CD4-positive, alpha-beta T cell treated with Interleukin-15 for 4 hours (primary cell): ENCODE results near the gene MYH10.

Experiments used
- DNase-seq: peaks from one replicate; pipeline ENCODE4 v3.0.0-alpha.2; 2020; ENCODE audit warnings: low spot score

The MYH10 gene

DNA sequence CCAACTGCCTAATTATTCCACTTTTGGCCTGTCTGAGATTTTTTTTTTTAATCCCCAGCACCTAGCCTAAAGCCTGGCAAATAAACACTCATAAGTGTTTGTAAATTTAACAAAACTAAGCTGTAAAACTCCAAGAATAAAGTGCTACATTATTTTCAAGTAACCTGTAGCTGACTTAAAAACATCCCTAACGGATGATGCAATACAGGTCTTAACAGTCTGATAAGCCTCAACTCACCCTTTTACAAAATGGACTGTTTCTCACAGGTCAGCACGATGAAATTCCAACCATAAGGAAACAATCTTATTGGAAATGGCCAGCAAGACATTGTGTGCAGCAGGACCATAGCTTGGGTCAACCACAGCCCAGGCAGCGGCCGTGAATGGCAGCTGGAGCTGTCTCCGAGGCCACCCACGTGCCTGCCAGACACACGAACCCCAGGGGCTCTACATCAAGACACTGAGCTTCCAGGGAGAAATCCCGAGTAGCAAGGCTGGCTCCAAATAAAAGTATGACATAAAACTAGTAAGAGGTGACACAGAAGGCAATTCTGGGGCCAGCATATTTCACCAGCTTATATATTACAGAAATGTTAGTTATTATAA is 135.9 kb downstream of the MYH10 start:
- no peak for DNase-seq

DNA sequence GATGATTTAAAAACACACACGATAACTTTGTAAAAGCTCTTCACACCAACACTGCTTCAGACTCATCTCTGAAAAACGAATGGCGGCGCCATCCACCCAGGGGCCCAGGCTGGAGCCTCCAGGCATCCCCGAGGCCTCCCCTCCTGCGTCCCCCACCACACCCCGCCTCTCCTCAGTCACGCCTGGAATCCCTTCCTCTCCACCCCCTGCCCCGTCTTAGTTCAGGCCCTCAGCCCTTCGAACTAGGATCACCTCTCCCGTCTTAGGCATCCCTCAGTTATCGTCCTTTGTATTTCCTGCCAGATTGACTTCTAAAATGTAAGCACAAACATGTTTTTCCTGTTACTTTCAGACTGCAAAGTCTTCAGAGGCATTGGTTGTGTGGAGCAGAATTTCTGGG is 136.5 kb downstream of the MYH10 start:
- no peak for DNase-seq

DNA sequence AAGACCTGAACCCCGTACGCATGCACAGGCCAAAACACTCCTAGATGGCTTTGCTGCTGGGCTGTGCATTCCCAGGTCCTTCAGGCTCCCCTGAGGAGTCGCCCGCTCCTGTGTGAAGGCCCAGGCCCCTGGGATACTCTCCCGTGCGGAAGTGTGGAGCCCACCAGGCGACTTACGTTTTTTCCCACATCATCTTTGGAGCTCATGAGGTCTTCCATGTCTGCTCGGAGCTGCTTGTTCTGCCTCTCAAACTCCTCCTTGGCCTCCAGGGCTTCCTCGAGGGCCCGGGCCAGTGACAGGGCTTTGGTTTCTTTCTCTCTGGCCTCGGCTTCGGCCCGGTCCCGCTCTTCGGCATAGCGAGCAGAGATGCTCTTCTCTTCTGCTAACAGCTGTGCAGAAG is 138.4 kb downstream of the MYH10 start:
- no peak for DNase-seq

DNA sequence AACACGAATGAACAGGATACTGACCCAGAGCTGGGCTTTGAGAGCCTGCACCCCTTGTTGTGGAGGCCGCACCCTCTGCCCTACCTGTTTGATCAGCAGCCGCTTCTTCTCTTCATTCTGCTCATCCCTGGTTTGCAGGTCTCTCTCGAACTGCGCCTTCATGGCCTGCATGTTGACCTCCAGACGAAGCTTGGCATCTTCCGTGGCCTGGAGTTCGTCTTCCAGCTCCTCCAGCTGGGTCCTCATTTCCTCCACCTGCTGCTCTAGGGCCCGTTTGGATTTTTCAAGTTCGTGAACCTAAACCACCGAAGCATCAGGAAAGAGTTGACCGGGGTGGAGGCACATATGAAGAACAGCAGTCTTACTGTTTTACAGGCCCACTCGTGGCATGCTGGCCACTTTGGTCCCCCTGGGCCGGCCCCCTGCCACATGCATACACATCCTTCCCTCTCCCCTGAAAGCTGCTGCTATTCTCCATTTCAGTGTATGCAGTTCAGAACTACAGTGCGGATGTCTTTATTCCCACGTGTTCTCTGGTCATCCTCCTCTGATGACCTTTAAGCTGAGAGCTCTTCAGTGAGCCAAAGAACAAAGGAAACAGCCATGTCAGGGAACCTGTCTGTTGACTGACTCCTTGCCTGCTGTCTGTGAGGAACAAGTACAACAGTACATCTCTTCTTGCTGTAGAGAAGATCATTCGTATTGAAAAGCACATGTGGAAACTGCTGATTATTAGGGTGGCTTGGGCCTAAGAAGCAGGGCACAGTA is 140.1 kb downstream of the MYH10 start:
- no peak for DNase-seq

DNA sequence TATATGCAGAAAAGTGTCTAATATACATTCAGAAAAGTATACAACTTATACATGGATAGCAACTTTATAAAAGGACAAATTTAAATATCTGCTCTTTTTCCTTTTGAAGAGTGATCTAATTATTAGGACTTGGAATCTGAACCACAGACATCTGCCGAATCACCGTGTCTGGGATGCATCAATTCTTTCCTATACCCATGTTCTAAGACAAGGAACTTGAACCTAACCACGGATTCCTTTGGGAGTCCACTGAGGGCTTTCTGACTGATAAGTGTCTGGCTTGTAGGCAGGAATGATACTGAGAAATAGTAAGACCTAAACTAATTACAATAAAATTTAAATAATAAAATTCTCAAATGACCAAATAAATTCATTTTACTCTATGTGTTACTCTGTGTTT is 140.7 kb downstream of the MYH10 start:
- no peak for DNase-seq

DNA sequence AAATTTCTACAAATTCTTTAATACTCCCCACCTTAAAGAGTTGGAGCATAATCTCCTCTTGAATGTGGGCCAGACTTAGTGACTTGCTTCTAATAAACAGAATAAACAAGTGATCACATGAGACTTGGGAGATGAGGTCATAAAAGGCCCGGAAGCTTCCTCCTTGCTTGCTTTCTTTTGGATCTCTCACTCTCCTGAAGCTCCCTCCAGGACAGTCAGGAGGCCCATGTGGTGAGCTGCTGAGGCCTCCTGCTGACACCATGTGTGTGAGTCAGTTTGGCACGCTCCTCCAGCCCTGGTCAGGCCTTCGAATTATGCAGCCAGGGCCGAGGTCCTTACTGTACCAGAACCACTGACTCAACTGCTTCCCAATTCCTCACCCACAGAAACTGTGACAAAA is 141.6 kb downstream of the MYH10 start:
- no peak for DNase-seq

DNA sequence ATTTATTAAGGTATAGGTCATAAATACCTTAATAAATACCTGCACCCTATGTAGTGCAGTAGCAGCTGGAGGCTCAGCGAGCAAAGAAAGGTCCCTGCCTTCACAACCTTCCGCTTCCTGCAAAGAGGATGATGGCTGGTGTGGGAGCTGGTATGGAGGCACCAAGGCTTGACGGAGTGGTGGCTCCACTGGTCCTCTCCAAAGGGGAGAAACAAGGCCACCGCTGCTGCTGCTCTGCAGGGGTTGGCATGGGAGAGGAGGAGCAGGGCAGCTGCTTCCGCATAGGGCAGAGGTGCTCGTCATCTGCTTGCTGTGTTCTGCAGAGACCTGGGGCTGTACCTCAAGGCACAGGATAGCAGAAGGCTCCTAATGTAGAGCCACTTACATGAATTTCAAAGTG is 142.0 kb downstream of the MYH10 start:
- no peak for DNase-seq

DNA sequence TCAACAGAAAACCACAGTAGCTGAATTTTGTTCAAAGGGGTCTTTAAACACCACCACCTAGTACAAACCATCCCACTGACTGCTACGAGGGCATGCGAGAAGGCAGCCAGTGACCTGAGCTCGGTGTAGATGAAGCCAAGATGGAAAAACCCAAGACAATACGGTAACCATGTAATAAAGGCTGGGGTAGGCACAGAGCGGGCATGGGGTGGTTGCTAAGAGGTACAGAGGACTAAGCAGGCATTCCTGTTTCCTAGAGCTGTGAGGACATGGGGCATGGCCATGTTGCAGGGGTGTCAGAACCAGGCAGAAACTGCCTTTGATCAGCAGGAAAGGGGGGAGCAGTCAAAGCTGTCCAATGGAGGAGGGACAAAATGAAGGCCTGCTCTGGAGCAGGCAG is 142.8 kb downstream of the MYH10 start:
- DNase-seq: no peak

DNA sequence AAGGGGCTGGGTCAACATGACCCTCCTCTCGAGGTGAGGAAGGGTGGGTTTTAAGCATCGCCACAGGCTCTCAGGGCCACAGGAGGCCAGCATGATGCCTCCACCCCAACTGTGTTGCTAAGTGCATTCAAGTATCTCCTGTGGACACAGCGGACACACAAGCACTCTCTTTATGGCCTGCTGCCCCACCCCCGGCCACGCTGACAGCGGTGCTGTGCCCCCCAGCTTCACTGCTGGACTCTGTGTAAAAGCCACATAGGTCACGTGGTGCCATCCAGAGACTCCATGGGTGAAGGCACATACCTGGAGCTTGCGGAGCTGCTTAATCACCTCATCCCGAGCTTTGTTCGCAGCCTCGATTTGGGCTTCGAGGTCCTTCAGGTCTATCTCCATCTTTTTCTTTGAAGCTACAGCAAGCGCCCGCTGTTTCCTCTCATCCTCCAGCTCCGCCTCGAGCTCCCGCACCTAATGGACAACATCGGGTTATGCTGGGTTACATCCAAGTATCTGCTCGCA is 143.3 kb downstream of the MYH10 start:
- DNase-seq: no peak

DNA sequence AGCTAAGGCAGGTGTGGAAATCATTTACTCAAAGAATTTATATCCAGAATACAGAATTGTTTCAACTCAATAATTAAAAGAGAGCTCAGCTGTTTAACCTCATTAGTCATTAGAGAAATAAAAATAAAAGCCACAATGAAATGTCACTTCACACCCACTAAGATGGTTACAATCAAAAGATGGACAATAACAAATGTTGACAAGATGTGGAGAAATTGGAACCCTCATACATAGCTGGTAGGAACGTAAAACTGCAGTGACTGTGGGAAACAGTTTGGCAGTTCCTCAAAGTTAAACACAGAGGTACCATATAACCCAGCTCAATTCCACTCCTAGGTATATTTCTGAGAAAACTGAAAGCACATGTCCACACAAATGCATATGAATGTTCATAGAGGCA is 145.0 kb downstream of the MYH10 start:
- no peak for DNase-seq

DNA sequence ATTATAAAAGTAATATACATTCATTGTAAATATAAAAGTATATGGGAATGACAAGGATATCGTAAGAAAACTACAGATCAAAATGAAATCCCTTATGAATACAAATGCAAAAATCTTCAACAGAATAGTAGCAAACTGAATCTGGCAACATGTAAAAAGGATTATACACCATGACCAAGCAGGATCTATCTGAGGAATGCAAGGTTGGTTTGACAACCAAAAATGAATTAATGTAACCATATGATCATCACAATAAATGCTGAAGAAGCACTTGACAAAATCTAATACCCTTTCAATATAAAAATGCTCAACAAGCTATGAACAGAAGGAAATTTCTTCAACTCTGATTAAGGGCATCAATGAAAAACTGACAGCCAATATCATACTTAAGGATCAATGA is 146.1 kb downstream of the MYH10 start:
- no peak for DNase-seq

DNA sequence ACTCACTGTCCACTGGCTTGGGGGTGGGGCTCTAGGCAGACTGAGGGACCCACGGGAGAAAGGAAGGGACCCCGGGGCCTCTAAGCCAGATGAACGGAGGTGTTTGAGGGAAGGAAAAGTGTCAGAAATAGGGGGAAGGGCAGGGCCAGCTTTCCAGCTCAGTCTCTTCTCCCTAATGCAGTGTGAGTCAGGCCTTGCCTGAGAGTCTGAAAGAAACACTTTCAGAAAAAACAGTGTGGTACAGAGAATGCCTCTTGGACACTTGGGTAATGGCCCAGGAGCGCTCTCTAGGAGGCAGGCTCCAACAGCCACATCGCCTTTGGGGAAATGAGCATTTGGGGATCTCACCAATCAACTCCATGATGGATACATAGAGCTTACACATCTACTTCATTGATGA is 148.0 kb downstream of the MYH10 start:
- no peak for DNase-seq

DNA sequence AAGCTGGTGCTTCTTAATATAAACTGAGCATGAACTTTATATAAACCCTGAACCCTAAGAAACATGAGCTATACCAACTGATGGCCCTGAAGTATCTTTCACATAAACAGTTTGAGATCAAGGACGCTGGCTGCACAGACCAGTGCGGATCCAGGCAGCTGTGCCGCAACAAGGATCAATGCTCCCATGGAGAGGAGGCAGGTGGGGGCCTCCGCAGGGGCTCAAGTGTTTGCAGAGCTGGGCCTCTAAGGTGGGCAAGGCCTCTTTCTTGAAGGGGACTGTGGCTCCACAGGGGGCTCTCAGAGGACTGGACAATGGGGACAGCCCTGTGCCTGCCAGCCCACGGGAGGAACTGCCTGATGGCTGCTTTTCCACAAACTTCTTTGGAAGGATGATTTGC is 148.8 kb downstream of the MYH10 start:
- no peak for DNase-seq

DNA sequence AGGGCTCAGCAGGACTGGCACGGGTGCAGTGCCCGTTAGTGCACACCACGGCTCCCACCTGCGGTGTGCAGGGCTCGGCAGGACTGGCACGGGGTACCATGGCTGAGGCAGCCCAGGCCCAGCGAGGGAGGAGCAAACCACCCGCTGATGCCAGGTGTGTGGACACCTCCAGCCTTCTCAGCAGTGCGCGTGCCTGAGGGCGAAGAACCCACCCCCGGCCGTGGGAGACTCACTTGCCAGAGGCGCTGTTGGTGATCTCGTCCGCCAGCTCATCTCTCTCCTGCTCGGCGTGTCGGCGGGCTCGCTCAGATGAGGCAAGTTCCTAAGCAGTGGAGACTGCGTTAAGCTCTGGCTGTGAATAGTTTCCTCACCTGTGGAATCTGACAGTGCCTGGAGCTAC is 149.4 kb downstream of the MYH10 start:
- DNase-seq: no peak

DNA sequence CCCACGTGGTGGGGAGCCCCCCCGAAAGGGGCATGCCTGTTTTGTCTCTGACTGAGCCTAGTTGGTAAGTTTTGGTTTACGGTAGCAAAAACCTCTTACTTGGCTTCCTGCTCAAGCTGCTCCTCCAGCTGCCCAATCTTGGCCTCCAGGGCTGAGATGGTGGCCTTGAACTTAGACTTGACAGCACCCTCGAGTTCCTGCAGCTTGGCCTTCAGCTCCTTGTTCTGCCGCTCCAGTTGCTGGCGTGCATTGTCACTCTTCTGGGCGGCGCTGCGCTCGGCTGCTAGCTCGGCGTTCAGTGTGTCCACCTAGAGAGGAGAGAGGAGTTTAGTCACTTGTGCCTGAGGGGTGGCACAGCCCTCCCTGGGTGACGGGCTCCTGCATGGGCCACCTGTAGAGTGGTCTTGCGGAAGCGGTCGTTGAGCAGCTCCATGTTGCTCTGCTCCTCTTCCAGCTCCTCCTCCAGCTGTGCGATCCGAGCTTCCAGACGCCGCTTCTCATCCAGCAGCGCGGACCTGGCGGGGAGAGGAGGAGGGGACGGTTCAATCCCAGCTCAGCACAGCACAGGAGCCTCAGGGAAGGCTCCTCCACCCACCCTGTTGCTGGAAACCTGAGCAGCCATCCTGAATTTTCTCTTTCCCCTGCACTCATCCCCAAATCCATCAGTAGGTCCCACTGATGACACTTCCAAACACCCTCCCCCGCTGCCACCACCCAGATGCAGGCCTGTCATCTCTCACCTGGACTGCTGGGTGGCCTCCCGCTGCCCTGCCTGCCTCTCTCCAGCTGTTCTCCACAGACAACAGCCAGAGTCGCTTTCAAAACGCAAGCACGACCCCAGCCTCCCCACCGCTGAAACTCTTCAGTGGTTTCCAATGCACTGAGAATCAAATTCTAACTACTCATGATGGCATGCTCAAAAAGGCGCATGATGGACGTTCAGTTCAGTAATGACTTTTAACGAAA is 150.2 kb downstream of the MYH10 start:
- no peak for DNase-seq

DNA sequence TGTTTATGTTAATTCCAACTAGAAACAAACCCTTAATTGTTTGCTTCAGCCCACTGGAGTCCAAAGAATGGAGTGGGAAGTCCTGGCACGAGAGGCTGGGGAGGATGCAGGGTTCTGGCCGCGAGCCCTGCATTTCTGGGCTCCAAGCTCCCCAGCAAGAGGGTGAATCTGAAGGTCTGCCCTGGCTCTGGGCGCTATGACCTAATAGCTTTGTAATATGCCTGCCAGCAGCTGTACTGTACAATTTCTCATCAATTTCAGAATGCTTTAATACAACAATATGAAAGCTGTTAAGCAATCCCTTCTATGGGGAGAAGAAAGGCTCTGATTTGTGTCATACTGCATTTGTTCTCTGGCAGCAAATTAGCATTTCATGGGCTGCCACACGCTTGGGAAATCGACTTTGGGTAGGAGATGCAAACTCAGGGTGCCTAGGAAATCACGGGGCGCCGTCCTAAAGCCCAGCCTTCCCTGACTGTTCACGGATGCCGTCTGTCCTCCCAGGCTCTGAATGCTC is 151.0 kb downstream of the MYH10 start:
- no peak for DNase-seq

DNA sequence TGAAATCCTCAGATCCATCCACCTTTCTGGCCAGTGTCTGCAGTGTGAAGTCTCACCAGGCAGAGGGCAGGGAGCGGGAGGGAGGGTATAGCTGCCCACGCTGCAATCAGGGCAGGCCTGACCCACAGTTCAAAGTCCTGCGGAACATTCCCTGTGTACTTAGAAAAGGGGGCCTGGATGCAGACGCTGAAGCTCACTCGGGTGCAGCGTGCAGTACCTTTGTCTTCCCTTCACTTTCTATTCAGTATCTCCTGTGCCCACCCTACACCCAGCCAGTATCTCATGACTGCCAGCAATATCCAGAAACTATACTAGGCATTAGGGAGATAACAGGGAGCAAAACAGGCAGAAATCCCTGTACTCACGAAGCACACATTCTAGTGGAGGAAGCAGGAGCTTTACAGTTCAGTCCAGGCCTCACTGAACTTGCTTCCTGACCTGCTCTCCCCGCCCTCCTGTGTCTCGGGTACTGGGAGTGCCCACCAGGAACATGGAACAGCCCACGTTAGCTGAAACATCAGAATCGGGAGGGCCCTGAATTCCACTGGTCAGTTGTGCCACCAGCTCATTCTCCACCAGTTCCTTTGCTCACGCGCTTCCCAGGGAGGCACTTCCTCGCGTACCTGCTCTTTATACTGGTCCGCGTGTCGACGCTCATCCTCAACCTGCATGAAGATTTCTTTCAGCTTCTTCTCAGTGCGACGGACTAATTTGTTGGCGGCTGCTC is 152.6 kb downstream of the MYH10 start:
- DNase-seq: no peak

DNA sequence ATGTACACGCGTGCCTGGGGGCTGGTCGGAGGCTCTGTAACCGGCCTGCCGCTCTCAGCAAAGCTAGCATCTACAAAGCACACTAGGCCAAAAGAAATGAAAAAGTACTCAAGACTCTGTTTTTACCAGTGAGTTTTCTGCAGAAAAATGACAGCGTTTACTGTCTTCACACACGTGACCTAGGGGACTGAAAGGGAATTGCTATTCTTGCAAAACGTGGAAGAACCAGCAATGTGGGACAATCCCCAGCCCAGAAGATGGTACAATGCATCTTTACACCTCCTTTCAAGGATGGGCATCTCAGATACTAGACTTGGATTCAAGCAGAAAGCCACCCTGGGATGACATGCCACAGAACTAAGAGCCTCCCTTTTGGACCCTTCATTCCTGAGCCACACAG is 153.4 kb downstream of the MYH10 start:
- DNase-seq: no peak

DNA sequence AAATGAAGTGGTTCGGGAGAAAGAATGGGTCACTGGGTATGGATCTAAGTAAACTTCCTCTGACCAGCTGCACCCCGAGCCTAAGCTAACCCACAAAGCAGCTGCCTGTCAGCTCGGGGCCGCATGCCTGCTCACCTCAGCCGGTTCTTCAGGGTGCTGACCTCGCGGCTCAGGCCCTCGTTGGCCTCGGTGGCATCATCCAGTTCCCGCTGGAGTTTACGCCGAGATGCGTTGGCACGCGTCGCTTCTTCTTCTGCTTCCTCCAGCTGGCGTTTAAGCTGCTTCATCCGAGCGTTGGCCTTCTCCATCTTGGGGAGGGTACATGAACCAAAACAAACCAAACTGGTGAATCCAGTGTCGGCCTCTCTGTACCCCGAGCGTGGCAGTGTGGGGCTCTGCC is 153.8 kb downstream of the MYH10 start:
- no peak for DNase-seq

DNA sequence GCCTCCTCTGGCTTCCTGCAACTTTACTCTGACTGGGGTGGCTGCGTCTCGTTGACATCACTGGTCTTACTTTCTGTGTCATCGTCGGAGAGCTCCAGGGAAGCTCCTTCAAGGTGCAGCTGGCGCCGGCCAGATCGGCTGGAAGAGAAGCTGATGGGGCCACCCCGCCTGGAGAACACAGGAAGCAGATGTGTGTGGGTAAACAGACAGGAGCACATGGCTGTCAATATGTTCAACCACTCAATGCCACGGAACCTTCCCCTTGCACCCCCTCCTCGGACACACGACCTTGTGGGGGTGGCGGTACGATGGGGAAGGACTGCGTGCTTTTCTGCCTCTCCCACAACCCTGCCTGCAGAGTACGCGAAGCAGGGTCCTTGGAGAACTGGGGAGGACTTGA is 154.7 kb downstream of the MYH10 start:
- DNase-seq: no peak

DNA sequence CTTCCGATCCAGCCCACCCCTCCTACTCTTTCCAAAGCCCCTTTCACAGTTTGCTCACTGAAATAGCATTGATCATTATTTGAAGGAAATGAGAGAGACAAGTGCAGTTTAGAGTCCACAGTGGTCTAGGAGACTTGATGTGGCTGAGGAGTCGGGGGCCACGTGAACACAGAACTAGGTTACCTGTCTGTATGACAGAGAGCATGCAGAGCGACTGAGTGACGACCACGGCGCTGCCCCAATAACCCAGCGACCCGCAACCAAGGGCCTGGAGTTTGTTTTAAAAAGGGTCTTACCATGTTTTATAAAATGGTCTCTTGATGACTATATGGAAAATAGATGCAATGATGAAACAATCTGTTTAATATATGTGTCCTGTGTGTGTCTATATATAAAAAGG is 155.3 kb downstream of the MYH10 start:
- no peak for DNase-seq

DNA sequence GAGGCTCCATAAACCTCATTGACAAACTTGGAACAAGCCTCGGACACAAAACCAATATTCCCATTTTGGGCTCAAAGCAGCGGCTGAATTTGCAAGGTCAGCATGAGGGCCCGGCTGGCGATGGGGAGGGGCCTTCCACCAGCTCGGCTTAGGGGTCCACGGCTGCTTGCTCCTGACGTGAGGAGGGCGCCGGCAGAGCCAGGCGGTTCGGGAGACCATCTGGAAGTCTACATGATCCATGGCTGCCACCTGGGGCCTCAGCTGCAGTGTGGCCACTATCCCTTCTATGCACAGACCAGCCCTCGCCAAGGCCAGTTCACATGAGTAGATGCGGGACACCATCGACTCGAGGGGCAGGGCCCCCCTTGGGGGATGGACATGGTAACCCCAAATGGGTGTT is 155.7 kb downstream of the MYH10 start:
- DNase-seq: no peak
